ENCODE measurements around the gene TMEM132D.

DNA sequence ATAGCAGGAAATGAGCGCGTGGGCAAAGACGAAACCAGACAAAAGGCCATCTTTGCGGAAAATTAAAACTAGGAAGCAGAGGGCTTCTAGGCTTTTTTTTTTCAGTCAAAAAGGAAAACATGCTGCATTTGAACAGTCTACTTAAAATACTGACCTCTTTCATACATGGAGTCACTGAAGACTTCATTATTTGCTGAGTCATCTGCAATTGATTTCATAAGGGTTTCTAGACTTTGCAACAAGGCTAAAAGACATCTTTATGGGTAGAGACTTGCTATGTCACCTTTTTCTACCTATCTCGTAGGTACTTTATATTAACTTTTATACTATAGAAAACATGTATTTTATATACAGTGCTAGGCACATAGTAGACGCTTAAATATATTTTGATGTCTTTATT lies 238.4 kb downstream of the TMEM132D start:
- no peak for TF ChIP-seq POLR2A (IDR thresholded peaks at IDR 0.05; ENCODE audit: low read depth)
- TF ChIP-seq, protein P1, sequence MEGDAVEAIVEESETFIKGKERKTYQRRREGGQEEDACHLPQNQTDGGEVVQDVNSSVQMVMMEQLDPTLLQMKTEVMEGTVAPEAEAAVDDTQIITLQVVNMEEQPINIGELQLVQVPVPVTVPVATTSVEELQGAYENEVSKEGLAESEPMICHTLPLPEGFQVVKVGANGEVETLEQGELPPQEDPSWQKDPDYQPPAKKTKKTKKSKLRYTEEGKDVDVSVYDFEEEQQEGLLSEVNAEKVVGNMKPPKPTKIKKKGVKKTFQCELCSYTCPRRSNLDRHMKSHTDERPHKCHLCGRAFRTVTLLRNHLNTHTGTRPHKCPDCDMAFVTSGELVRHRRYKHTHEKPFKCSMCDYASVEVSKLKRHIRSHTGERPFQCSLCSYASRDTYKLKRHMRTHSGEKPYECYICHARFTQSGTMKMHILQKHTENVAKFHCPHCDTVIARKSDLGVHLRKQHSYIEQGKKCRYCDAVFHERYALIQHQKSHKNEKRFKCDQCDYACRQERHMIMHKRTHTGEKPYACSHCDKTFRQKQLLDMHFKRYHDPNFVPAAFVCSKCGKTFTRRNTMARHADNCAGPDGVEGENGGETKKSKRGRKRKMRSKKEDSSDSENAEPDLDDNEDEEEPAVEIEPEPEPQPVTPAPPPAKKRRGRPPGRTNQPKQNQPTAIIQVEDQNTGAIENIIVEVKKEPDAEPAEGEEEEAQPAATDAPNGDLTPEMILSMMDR (IDR thresholded peaks at IDR 0.05) = no peak
